Ovary (tissue), 9 donors: Measurements from ENCODE around the gene SOX15. TPM values are rescaled to one million over a fixed set of nuclear protein-coding genes. Genes with fewer than 3 reads are reported as not detected.

ENCODE experiments used
- DNase-seq, 5 donors: peaks; one replicate each; pipeline ENCODE4 v3.0.0-alpha.2; 2019 to 2020
- H3K27ac ChIP-seq, 2 donors: fragments of 200-600 bp; one replicate each; pipeline versions ENCODE4 v1.5.1 to v1.8.0; 2019 to 2022
- H3K27me3 ChIP-seq: fragments of 200-600 bp; one replicate; pipeline ENCODE4 v1.8.0; 2022
- H3K36me3 ChIP-seq: fragments of 200-600 bp; sonication (generic); one replicate; pipeline ENCODE4 v1.5.1; 2019
- H3K4me1 ChIP-seq: one replicate; pipeline ENCODE4 v1.8.1; 2013; ENCODE audit warnings: mild to moderate bottlenecking, moderate library complexity; ENCODE audit not compliant: insufficient read depth
- H3K4me3 ChIP-seq: fragments of 200-600 bp; sonication (generic); one replicate; pipeline ENCODE4 v1.5.1; 2017
- H3K9me3 ChIP-seq, 2 donors: fragments of 200-600 bp in 1 of 2; sonication (generic) in 1 of 2; one replicate each; pipeline versions ENCODE4 v1.5.1 to v1.8.1; 2013 to 2019; ENCODE audit warnings: mild to moderate bottlenecking in 1 of 2, moderate library complexity in 1 of 2
- EP300 ChIP-seq: sonication (generic); formaldehyde crosslinking; IDR thresholded peaks from one replicate; pipeline ENCODE4 v1.6.1; 2017; ENCODE audit warnings: antibody characterized with exemption
- POLR2A ChIP-seq: fragments of 450-650 bp; IDR thresholded peaks from one replicate; pipeline ENCODE4 v1.6.1; 2017; ENCODE audit warnings: antibody characterized with exemption, mild to moderate bottlenecking, moderate library complexity
- WGBS, 3 donors: extraction: QIAGEN DNeasy Blood & Tissue Kit in 1 of 3; methylation state at CpG; one replicate each; pipeline versions ENCODE4 v1.1.5 to v1.1.7; 2013 to 2017; 5-methylcytosine and 5-hydroxymethylcytosine counted together
- intact Hi-C, 4 donors: fragments of 100-400 bp; cut with DNase I; formaldehyde crosslinking; loops; one replicate each; pipeline versions ENCODE4 v1.11.0 to v1.15.1; 2022 to 2023
- polyA plus RNA-seq, 2 donors: library from polyadenylated mRNA; stranded (reverse); fragments of 200-250 nt in 1 of 2; fragments of 350-450 nt in 1 of 2; fragmentation: Illumina TruSeq in 1 of 2; extraction: RNeasy Lipid Tissue Mini Kit (QIAGEN cat#74804) in 1 of 2; gene quantifications; one replicate each; pipeline ENCODE4 v1.2.3, GENCODE V29; 2013 to 2014
- total RNA-seq, 7 donors: library from RNA; depleted of rRNA in 2 of 7; stranded (reverse); fragments of >200 nt in 2 of 7; fragmentation: NEBNext Ultra II Directional in 3 of 7; extraction: Animal tissue kit (Norgen Biotek cat#: 25700) in 3 of 7; gene quantifications; one replicate each; pipeline versions ENCODE4 v1.1.0 to v1.2.4, GENCODE V29; 2016 to 2023
- TF ChIP-seq, protein P1 (sequence below), 3 donors: fragments of 450-650 bp in 2 of 3; fragments of 200-600 bp in 1 of 3; IDR thresholded peaks; one replicate each; pipeline versions ENCODE4 v1.5.1 to v1.8.0; 2016 to 2022; ENCODE audit warnings: antibody characterized with exemption in 3 of 3, mild to moderate bottlenecking in 1 of 3
- donor health status: DM: no; HTN: no; CAD: no; lungs with moderate emphysema.
- donor health status: DM: no; HTN: no; CAD: no.
- donor health status: Bipolar disorder and iron deficiency.
- donor health status: DM: yes; HTN: yes; CAD: no.
- donor health status: DM: no; HTN: no; CAD: no.
- donor health status: DM: yes; HTN: yes; CAD: no.

Gene SOX15
- total and polyA plus RNA-seq, 9 donors: 2.7 to 17.3 (median 9.6) TPM

DNA sequence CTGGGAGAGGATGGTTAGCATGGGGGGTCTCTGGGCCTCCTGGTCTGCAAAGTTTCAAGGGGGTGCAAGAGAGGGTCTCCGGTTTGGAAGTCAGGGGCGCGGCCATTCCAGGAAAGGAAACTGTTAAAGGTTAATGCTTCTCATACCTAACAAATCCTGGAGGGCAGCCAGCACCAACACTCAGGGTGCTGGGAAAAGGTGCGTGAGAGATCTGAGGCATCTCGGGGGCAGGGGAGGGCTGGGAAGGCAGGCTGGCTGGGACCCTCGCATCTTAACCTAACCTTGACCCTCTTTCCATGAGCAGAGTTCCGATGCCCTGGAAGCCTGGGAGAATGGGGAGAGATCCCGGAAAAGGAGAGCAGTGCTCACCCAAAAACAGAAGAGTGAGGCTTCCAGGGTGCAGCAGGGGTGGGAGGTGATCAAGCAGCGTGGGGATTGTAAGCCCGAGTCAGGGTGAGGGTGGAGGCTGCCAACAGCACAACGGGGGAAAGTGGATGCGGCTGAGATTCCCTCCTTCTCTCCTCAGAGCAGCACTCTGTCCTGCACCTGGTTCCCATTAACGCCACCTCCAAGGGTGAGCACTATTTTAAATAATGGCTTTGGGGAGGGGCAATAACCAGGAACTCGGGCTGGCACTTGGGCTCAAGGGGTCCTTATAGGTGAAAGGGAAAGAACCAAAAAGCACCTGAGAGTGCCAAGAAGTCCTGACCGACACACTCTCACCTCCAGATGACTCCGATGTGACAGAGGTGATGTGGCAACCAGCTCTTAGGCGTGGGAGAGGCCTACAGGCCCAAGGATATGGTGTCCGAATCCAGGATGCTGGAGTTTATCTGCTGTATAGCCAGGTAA lies 30.3 kb downstream of the SOX15 start:
- no peaks in the 10 kb centered on the region for H3K36me3 ChIP-seq
- H3K9me3 ChIP-seq: no peaks in the 10 kb centered on the region
- intact Hi-C loops: loop anchor here (2.0 to 10.0 kb wide), 5 partner anchors 45 to 207 kb away; partner anchors contain the start of genes KCTD11 (in 3 of the 4) and TMEM95 (in 2 of the 4)
- peak overlapping the region; percentile 92 to 99 for H3K27ac ChIP-seq
- DNase-seq: peak; percentile 44 to 67 (median 56)
- H3K27me3 ChIP-seq: no peaks in the 10 kb centered on the region
- H3K4me1 ChIP-seq: peaks cover 27% of the 10 kb centered on the region
- no peak for TF ChIP-seq EP300
- TF ChIP-seq, protein P1, sequence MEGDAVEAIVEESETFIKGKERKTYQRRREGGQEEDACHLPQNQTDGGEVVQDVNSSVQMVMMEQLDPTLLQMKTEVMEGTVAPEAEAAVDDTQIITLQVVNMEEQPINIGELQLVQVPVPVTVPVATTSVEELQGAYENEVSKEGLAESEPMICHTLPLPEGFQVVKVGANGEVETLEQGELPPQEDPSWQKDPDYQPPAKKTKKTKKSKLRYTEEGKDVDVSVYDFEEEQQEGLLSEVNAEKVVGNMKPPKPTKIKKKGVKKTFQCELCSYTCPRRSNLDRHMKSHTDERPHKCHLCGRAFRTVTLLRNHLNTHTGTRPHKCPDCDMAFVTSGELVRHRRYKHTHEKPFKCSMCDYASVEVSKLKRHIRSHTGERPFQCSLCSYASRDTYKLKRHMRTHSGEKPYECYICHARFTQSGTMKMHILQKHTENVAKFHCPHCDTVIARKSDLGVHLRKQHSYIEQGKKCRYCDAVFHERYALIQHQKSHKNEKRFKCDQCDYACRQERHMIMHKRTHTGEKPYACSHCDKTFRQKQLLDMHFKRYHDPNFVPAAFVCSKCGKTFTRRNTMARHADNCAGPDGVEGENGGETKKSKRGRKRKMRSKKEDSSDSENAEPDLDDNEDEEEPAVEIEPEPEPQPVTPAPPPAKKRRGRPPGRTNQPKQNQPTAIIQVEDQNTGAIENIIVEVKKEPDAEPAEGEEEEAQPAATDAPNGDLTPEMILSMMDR (IDR thresholded peaks at IDR 0.05): no peak
- no peak for TF ChIP-seq POLR2A
- 42 to 46% (median 42%) methylated on average over 18 of the region's 18 CpGs for WGBS, 3 donors
- H3K4me3 ChIP-seq: peak overlapping the region; percentile 19

DNA sequence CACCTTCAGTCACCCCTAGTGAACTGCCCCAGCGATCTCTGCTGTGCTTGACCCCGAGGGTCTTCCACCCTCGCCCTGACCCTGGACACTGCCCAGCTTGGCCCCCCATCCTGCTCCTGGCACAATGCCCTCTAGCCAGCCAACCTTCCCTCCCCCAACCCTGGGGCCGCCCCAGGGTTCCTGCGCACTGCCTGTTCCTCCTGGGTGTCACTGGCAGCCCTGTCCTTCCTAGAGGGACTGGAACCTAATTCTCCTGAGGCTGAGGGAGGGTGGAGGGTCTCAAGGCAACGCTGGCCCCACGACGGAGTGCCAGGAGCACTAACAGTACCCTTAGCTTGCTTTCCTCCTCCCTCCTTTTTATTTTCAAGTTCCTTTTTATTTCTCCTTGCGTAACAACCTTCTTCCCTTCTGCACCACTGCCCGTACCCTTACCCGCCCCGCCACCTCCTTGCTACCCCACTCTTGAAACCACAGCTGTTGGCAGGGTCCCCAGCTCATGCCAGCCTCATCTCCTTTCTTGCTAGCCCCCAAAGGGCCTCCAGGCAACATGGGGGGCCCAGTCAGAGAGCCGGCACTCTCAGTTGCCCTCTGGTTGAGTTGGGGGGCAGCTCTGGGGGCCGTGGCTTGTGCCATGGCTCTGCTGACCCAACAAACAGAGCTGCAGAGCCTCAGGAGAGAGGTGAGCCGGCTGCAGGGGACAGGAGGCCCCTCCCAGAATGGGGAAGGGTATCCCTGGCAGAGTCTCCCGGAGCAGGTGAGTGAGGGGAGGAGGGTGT lies 31.2 kb downstream of the SOX15 start, which contains the start of gene TNFSF13:
Gene TNFSF13, plus strand, starts transcription at position 207 of the 776 bp plus-strand sequence. Its CDS starts 290 bp downstream, at position 497.
- Histone ChIP-seq H3K9me3 (no peaks in the 10 kb centered on the region), H3K27ac (peak within 1 kb of the TSS; percentile 92 to 99), H3K27me3 (no peaks in the 10 kb centered on the region), H3K36me3 (no peaks in the 10 kb centered on the region), H3K4me3 (peak within 1 kb of the TSS; percentile 19), H3K4me1 (peaks cover 27% of the 10 kb centered on the region)
- WGBS, 3 donors: 25 to 28% (median 28%) methylated on average over 16 of the region's 16 CpGs
- no peak for TF ChIP-seq EP300
- no peak for TF ChIP-seq POLR2A
- TF ChIP-seq, protein P1 (IDR thresholded peaks at IDR 0.05): no peak
- peak; percentile 55 to 86 (median 79) for DNase-seq
- intact Hi-C loops: loop anchor here in 1 of 4 donors (5.0 to 10.0 kb wide), 2 partner anchors 46 to 204 kb away; partner anchors contain the start of genes KCTD11 and TMEM95

DNA sequence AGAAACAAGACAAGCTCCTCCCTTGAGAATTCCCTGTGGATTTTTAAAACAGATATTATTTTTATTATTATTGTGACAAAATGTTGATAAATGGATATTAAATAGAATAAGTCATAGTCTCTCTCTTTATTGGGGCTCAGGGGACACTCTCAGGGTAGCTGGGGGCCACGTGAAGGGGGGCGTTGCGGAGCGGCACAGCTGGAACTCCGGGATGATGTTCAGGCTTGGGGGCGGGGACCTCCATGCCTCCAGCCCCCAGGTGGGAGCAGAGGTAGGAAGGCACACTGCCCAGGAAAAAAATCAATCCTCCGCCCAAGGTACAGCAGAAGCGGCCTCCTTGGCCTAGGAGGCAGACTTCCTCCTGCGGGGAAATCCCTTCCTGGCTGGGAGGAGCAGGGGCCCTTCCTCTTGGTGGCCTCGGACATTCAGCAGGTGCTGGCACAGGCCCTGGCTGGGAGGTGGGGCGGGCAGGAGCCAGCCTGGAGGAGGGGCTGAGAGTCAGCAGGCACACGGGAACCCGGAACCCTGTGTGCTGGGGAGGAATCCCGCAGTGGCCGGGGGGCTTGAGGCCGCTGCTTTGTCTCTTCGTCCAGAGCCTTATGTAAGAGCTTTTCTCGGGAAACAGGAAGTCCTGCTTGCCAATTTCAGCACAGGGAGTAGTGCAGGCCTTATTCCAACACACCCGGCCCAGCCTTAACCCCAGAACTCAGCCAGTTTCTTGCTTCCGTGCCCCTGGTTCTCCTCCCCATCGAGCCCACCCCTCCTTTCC lies 31.9 kb downstream of the SOX15 start:
- WGBS, 3 donors: 4 to 15% (median 7%) methylated on average over 20 to 21 of the region's 21 CpGs
- Histone ChIP-seq H3K27me3 (no peaks in the 10 kb centered on the region), H3K36me3 (no peaks in the 10 kb centered on the region), H3K4me3 (peak overlapping the region; percentile 19), H3K27ac (peak overlapping the region; percentile 92 to 99), H3K4me1 (peaks cover 26% of the 10 kb centered on the region), H3K9me3 (no peaks in the 10 kb centered on the region)
- TF ChIP-seq EP300: no peak
- TF ChIP-seq, protein P1 (IDR thresholded peaks at IDR 0.05): peak in 1 of 3 donors; percentile 29
- TF ChIP-seq POLR2A: peak; percentile 36
- intact Hi-C loops: loop anchor here in 1 of 4 donors (5.0 to 10.0 kb wide), 2 partner anchors 46 to 203 kb away; partner anchors contain the start of genes KCTD11 and TMEM95
- peak; percentile 87 to 93 (median 91) for DNase-seq
